HG03066 (cell line): Measurements from ENCODE around the gene TSEN54.

Experiments used
- ATAC-seq: cut with Tn5 transposase; IDR thresholded peaks from one replicate; pipeline ENCODE4 v1.9.1; 2021; ENCODE audit warnings: low read depth; ENCODE audit not compliant: unreplicated experiment

Gene TSEN54

DNA sequence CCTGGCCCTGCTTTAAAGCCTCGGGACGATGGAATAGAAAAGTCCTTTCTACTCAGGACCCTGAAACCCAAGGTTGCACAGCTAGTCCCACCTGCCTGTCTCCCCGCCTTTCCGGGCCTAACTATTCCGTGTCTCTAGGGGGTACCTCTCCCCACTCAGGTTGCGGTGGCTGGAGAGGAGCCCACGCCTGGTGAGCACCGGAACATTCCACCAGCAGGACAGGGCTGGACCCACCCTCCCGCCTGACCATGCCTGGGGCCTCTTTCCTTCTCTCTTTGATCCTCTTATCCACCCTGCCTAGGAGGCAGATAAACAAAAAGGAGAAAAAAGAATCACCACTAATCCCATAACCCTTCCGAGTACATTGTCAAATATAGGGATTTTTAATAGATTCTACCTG lies 20.0 kb downstream of the TSEN54 start:
- ATAC-seq = no peak

DNA sequence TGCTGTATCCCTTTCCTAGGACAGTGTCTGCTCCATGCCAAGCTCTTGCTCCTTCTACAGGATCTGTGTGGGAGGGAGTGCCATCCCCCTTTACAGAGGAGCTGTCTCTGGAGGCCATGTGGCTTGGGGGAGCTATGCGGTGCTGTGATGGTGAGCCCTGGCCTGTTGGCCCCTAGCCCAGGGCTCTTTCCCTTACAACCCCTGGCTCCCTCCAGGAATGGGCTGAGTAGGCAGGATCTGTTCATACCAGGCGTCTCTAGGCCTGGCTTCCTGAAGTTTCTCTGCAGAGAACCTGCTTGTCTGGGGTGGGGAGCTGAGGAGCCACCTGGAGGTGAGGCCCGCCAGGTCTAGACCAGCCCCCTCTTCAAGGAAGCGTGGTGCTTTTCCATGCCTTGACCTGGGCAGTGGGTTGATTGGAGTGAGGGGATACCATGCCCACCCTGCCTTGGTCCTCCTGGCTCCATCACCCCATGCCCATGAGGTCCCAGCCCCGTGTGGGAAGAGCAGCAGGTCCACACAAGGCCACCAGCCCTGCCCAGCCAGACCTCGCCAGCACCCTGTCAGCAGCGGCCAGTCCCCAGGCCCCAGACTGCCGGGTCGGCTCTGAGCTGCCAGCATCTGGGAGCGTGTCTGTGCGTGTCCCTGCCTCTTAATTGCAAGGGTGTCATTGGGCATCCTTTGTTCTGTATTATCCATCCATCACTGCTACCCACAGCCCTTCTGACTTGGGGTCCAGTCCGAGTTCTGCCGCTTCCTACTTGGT lies 23.8 kb downstream of the TSEN54 start:
- no peak for ATAC-seq

DNA sequence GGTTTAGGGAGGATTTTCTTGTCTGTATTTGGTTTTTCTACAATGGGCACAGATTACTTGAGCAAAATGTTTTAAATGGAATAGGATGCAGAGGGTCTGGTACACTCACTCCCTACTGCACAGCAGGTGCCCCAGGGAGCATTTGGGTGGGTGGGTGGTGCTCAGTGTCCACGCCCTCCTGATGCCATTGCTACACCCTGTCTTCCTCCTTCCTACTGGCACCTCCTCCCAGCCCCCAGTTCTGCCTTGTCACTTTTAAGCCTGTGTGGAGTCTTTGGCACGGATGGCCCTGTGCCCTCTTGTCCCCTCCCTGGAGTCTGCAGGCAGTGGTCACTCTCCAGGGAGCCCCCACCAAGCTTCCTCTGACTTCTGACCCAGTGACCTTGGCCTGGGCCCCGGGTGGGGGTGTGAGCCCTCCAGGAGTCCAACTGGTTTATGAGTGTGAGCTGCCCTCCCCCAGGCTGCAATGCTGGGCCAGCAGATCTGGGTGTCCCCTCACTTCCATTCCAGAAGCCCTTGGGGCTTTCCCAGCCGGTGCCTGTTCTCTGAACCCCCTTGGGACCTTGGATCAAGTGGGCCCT lies 24.7 kb downstream of the TSEN54 start:
- ATAC-seq = no peak

GRCh38 chr17:75542229-75542628 lies 25.9 kb downstream of the TSEN54 start:
- no peak for ATAC-seq

DNA sequence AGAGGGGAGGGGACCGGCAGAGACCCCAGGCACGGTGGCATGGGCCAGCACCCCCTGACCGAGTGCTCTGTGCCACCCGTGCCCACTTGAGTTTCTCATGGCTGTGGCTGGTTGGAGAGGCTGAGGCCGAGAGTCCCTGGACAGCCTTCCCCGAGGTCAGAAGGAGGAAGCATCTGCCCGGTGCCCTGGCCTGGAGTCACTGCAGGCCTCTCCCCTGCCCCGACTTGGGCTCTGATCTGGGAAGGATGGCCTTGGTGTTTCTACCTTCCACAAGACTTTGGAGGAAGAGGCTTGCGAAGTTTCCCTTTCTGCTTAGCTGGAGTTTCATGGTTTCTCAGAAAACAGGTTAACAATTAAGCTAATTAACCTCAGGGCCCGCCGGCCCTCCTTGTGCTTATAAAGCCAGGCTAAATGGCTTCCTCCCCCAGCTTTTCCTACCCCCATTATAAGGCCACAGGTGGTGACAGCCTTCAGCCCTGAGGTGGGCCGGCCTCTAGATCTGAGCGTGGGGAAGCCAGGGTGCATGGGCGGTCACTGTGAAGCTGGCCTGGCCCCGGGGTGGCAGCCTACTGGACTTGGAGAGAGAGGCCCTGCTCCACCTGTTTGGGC lies 26.5 kb downstream of the TSEN54 start:
- no peak for ATAC-seq

DNA sequence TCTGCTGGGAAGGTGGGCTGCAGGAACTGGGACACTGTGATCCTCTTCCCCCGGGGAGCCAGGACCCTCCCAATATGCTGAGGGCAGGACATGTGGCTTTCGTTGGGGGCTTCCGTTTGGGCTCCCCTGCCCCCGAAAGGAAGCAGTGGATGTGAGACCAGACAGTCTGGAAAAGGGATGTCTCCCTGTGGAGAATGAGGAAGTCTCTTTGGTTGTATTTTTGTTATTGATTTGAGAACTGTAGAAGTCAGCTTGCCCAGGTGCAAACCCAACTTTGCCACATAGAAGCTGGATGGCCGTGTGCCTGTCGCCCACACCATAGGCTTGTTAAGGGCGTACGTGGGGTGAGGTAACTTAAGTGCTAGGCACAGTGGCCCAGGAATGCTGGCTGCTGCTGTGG lies 27.9 kb downstream of the TSEN54 start:
- no peak for ATAC-seq

- no peak for ATAC-seq
These were observed 29.9 kb downstream of the TSEN54 start for GRCh38 chr17:75546181-75546580.

- no peak for ATAC-seq
These were observed 30.8 kb downstream of the TSEN54 start for GRCh38 chr17:75547091-75547490.

DNA sequence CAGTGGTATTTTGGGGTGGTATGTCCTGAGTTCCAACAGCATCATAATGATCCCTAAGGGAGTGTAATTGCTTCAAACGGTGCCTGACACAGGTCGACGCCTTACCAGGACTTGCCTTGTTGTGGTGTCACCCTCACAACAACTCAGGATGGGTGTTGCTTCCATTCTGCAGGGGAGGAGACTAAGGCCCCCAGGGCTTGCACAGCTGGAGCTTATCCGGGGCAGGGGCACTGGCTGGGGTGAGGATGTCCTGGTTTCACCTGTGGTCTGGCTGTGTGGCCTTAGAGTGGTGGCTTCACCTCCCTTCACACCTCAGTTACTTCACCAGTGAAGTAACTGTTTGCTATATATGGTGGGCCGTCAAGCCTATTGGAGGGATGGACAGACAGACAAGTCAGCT lies 32.5 kb downstream of the TSEN54 start:
- no peak for ATAC-seq

DNA sequence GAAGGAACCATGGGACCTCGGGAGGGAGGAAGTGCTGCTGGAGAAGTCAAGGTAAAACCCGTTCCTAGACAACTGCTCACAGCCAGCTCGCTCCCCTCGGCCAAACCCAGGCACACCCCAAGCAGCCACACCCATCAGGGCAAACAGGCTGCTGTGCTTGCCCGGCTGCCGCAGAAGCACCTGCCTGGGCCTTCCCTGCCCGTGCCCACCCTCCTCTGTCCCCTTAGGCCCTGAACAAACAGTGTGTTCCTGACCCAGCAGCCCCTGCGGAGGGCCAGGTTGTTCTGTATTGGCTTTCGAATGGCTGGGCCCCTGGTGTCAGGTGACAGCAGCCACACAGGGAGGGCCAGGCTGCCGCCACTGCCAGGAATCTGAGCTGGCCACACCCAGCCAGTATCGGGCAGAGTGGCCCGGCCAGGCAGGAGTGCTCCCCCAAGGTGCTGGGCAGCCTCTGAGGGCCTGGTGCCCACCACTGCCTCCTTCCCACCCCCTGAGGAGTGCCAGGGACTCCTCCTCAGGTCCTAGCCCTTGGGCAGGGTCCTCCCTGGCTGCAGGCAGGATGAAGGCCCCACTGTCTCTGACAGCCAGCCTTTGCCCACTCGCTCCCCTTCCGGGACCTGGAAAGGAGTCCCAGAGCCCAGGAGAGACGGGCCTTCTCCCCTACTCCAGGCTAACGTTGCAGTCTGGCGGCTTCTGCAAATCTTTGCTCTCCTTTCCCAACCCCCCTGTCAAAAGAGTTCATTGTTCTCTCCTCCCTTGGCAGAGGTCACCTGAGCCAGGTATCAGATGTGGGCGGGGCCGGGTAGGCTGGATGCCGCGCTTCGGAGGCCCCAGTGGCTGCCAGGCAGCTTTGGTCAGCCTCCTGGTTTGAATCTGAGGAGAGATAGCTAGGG lies 33.2 kb downstream of the TSEN54 start:
- ATAC-seq = no peak

DNA sequence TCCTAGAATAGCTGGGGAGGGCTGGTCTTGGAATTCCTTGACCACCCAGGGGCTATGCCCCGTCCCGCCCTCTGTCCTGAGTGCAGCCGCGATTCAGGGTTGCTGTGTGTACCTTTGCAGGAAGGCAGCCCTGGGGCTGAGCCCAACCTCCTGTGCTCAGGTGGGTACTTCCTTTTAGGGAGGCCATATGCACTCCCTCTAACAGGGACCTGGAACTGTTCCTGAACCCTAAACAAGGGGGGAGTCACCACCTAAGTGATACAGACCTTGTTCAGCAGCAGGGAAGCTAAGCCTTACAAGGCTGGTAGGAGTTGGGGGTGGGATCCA lies 33.8 kb downstream of the TSEN54 start:
- no peak for ATAC-seq

DNA sequence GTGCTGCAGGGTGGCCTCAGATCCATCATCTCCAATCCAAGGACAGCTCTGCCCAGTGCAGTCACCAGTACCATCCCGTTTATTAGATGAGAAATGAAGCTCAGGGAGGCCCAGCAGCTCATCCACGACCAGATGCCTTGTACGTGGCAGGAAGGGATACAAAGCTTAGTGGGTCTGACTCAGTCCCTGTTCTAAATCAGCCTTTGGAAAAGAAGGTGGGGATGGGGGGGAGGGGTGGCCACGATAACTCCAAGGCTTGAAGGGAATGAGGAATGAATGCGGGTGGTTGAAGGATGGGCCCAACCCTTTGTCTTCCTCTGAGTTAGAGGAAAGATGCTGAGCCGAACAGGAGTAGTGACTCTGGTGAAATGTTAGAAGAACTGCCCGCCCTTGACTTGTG lies 34.9 kb downstream of the TSEN54 start:
- ATAC-seq = no peak

DNA sequence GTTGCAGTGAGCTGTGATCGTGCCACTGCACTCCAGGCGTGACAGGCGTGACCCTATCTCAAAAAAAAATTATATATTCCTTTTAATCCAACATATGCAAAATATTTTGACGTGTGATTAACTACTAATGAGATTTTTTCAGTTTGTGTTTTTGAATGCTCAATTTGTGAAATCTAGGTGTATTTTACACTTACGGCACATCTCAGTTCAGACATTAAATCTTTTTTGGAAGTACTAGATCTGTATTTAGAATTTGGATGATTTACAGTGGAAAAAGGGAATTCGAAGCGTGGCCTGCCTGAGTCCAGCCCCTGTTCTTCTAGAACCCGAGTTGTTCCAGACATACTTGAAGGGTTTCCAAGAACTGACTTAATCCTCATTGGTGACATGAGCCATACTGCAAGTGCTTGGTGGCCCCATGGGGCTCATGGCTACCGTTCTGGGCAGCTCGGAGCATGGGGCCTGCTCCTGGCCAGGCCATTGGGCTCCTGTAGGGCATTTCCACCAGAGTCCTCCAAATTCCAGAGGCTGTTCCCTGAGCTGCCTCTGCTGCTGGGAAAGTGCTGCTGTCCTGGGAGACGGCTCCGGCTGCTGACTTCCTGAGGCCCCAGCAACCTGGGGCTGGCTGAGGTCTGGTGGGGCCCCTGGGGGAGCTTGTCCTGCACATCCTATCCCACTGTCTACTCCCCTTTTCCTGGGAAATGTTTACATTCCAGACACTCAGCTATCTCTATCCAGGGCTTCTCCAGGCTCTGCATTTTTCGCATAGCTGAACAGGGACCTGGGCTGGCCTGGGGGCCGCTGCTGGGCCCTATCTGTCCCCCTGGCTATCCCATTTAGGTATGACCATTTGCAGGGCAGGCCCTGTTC lies 36.3 kb downstream of the TSEN54 start:
- no peak for ATAC-seq

DNA sequence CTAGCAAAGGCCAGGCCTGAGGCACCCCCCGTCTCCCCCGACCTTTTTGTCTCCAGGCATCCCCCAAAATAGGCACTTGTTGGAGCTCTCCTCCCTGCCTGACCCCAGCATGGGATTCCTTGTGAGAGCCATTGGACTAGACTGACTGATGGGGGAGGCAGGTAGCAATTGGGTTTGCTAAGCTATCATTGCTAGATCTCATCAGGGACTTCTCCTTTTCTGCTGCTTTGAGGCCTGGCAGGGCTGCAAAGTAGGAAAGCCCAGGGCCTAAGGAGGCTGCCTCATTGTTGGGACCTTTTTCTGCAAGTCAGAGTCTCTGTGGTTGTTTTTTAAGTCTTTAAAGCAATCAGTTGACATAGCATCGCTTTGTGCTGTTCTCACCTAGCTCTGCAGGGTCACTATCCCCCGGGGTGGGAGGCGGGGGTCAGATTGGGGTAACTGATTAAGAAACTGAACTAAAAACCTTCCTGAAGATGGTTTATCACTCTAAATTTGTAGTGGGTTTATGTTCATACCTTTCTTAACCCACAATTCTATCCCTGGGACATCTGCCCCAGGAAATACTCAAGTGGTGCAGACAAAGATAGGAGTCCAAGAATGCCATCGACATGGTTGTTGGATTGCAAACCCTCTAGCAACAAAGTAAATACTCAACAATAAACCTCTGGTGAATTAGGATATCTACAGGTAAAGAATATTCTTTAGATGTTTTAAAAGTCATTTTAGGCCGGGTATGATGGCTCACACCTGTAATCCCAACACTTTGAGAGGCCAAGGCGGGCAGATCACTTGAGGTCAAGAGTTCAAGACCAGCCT lies 37.2 kb downstream of the TSEN54 start:
- ATAC-seq = no peak

DNA sequence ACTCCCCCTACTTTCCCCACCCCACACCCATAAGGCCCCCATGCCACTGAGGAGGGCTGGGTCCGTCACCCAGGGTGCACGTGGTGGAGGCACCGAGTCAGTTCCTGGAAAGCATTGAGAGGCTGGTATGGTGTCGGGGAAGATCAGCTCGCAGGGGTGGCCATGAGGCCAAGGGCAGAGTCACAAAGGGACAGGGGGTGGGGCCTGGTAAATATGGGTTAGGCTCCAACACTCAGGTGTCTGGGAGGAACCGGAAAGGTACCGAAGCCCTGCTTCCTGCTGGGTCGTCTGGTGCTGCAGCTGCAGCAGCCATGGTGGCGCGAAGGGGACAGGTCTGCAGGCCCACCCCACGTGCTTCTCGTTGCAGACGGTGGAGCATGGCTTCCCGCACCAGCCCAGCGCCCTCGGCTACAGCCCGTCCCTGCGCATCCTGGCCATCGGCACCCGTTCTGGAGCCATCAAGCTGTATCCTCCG lies 39.4 kb downstream of the TSEN54 start:
- no peak for ATAC-seq

DNA sequence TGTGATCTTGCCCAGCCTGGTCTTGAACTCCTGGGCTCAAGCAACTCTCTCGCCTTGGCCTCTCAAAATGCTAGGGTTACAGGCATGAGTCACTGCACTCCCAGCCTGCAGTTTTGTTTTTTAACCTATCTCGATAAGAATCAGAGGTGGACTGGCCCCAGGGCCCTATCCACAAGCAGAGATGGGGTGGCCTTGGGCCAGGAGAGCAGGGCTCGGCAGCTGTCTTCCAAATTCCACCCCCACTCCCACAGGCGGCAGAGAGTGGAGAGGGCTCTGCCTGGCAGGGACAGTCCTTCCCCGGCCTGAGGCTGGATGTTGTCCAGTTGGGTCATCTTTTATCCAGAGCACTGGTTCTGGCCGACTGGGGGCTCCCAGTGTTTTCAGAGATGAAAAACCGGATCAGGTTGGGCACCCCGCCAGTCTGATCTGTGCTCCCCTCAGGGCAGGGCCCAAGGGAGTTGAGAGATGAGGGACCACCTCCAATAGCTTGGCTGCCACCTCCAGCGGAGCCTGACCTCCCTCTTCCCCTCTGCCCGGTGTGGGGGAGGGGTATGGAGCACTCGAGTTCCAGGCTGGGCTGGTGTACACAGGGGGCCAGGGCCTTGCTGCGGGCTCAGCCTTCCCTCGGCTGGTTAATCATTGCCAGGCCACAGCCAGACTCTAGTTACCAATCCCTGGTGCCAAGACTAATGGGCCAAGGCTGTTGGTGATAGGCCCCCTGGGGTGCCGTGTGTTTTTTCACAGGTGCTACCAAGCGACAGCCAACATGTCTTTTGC lies 40.9 kb downstream of the TSEN54 start:
- no peak for ATAC-seq

- no peak for ATAC-seq
These were observed 41.7 kb downstream of the TSEN54 start for GRCh38 chr17:75557852-75558665.
